Stomach (tissue), 4 donors: ENCODE data around the gene L3MBTL1.

Experiments used
- POLR2A ChIP-seq, 4 donors: fragments of 450-650 bp; IDR thresholded peaks; one replicate each; pipeline ENCODE4 v1.6.1; 2016; ENCODE audit warnings: antibody characterized with exemption in 4 of 4, control low read depth in 2 of 4, mild to moderate bottlenecking in 1 of 4, moderate library complexity in 1 of 4
- POLR2AphosphoS5 ChIP-seq, 3 donors: sonication (generic); formaldehyde crosslinking; IDR thresholded peaks; one replicate each; pipeline ENCODE4 v1.6.1; 2016; ENCODE audit warnings: antibody characterized with exemption in 3 of 3
- TF ChIP-seq, protein P1 (sequence below), 7 experiments: fragments of 450-650 bp in 4 of 7; fragments of 200-600 bp in 3 of 7; sonication (generic) in 3 of 7; IDR thresholded peaks; one replicate each; pipeline ENCODE4 v1.5.1; 2016 to 2019; ENCODE audit warnings: antibody characterized with exemption in 7 of 7, control low read depth in 2 of 7, mild to moderate bottlenecking in 1 of 7

GRCh38 chr20:43545837-43546578 is 38.5 kb downstream of the L3MBTL1 start:
- TF ChIP-seq POLR2A (IDR thresholded peaks at IDR 0.05) (no peak), POLR2AphosphoS5 (IDR thresholded peaks at IDR 0.05) (no peak)
- TF ChIP-seq, protein P1, sequence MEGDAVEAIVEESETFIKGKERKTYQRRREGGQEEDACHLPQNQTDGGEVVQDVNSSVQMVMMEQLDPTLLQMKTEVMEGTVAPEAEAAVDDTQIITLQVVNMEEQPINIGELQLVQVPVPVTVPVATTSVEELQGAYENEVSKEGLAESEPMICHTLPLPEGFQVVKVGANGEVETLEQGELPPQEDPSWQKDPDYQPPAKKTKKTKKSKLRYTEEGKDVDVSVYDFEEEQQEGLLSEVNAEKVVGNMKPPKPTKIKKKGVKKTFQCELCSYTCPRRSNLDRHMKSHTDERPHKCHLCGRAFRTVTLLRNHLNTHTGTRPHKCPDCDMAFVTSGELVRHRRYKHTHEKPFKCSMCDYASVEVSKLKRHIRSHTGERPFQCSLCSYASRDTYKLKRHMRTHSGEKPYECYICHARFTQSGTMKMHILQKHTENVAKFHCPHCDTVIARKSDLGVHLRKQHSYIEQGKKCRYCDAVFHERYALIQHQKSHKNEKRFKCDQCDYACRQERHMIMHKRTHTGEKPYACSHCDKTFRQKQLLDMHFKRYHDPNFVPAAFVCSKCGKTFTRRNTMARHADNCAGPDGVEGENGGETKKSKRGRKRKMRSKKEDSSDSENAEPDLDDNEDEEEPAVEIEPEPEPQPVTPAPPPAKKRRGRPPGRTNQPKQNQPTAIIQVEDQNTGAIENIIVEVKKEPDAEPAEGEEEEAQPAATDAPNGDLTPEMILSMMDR (IDR thresholded peaks at IDR 0.05), result no peak
